ENCODE results near the gene LHFPL6.

GRCh38 chr13:39552246-39552645 is 50.7 kb downstream of the LHFPL6 start:
- TF ChIP-seq POLR2AphosphoS5 (IDR thresholded peaks at IDR 0.05) (no peak), POLR2A (IDR thresholded peaks at IDR 0.05) (no peak)
